Measurements from ENCODE around the gene SSX2. TPM values are rescaled to one million over a fixed set of nuclear protein-coding genes. Genes with fewer than 3 reads are reported as not detected.
"Not testable (repeated sequence)": the region's sequence is repeated elsewhere in the genome, so short reads cannot be mapped to it uniquely, and the experiment has no call there.

SSX2 gene
- not detected for polyA plus RNA-seq (ENCODE audit: insufficient read length in 4 of 4)

GRCh38 chrX:52707078-52707477, at the start of gene SSX2:
Gene SSX2, minus strand, starts transcription at chrX:52707178. Its CDS starts 1,429 bp downstream, at chrX:52705749.
- DNase-seq (ENCODE audit: low read depth in 4 of 4, low spot score in 3 of 4), result not testable (repeated sequence)

GRCh38 chrX:52750952-52751351, 44.0 kb upstream of the SSX2 start, which contains the start of gene SSX2B:
Gene SSX2B, plus strand, starts transcription at chrX:52751252. Its CDS starts 1,429 bp downstream, at chrX:52752681.
- DNase-seq (ENCODE audit: low read depth in 4 of 4, low spot score in 3 of 4), result not testable (repeated sequence)

- not testable (repeated sequence) for DNase-seq (ENCODE audit: low read depth in 4 of 4, low spot score in 3 of 4)
These were observed 14.9 kb downstream of the SSX2 start for GRCh38 chrX:52692034-52692433.

- DNase-seq (ENCODE audit: low read depth in 4 of 4, low spot score in 3 of 4), result not testable (repeated sequence)
These were observed 44.8 kb downstream of the SSX2 start for GRCh38 chrX:52662218-52662617.

GRCh38 chrX:52655475-52655874, 51.5 kb downstream of the SSX2 start:
- not testable (repeated sequence) for DNase-seq (ENCODE audit: low read depth in 4 of 4, low spot score in 3 of 4)

- DNase-seq (ENCODE audit: low read depth in 4 of 4, low spot score in 3 of 4), result not testable (repeated sequence)
These were observed 52.2 kb downstream of the SSX2 start, which contains the start of gene SSX7 for GRCh38 chrX:52654800-52655199. Gene SSX7, minus strand, starts transcription at chrX:52654900. Its CDS starts 1,428 bp downstream, at chrX:52653472.

- DNase-seq (ENCODE audit: low read depth in 4 of 4, low spot score in 3 of 4), result peak in 3 of 4 donors; percentile 0 to 2 (median 0)
These were observed 56.3 kb downstream of the SSX2 start for GRCh38 chrX:52650676-52651075.

- not testable (repeated sequence) for DNase-seq (ENCODE audit: low read depth in 4 of 4, low spot score in 3 of 4)
These were observed 58.0 kb downstream of the SSX2 start for GRCh38 chrX:52648956-52649355.

Other genes starting within 250 kb of the SSX2 start
- not detected for gene XAGE1A, start 211.4 kb downstream of the SSX2 start, polyA plus RNA-seq (ENCODE audit: insufficient read length in 4 of 4)
- not detected for gene XAGE1B, start 190.1 kb downstream of the SSX2 start, polyA plus RNA-seq (ENCODE audit: insufficient read length in 4 of 4)
- not detected for gene SSX7, start 52.3 kb downstream of the SSX2 start, polyA plus RNA-seq (ENCODE audit: insufficient read length in 4 of 4)
- gene SSX2B, start 44.1 kb upstream of the SSX2 start, polyA plus RNA-seq (ENCODE audit: insufficient read length in 4 of 4), result under 1 TPM in 1 of 4 donors, not detected in 3; 0.08 TPM
- not detected for gene SPANXN5, start 90.2 kb upstream of the SSX2 start, polyA plus RNA-seq (ENCODE audit: insufficient read length in 4 of 4)
- not detected for gene XAGE5, start 104.1 kb upstream of the SSX2 start, polyA plus RNA-seq (ENCODE audit: insufficient read length in 4 of 4)
- not detected for gene XAGE3, start 160.9 kb upstream of the SSX2 start, polyA plus RNA-seq (ENCODE audit: insufficient read length in 4 of 4)
- gene FAM156B, start 190.2 kb upstream of the SSX2 start, polyA plus RNA-seq (ENCODE audit: insufficient read length in 4 of 4), result 10 to 100 TPM; 11.3 to 17.7 (median 14.8) TPM